Neural cell (in vitro differentiated cells): Measurements from ENCODE around the gene KCNJ6.

Experiments used
- EP300 ChIP-seq: fragments of 450-650 bp; conservative IDR thresholded peaks from 2 replicates; pipeline ENCODE4 v1.6.1; 2014; ENCODE audit warnings: antibody characterized with exemption, mild to moderate bottlenecking, moderate library complexity; ENCODE audit not compliant: poor library complexity, severe bottlenecking
- EZH2 ChIP-seq: fragments of 200-600, 300-800 bp; shearing (Covaris generic), sonication (generic); IDR thresholded peaks from 2 replicates; pipeline ENCODE4 v1.6.1; 2014; ENCODE audit warnings: antibody characterized with exemption, low read length, borderline replicate concordance, mild to moderate bottlenecking; ENCODE audit not compliant: insufficient read depth, poor library complexity, severe bottlenecking
- MXI1 ChIP-seq: fragments of 450-650 bp; conservative IDR thresholded peaks from 2 replicates; pipeline ENCODE4 v1.6.1; 2014; ENCODE audit warnings: antibody characterized with exemption, mild to moderate bottlenecking; ENCODE audit not compliant: poor library complexity, severe bottlenecking
- POLR2AphosphoS5 ChIP-seq: IDR thresholded peaks from 2 replicates; pipeline ENCODE4 v1.6.1; 2012
- RAD21 ChIP-seq: fragments of 450-650 bp; conservative IDR thresholded peaks from 2 replicates; pipeline ENCODE4 v1.6.1; 2014; ENCODE audit warnings: antibody characterized with exemption, mild to moderate bottlenecking, moderate library complexity
- SMC3 ChIP-seq: fragments of 450-650 bp; conservative IDR thresholded peaks from 2 replicates; pipeline ENCODE4 v1.6.1; 2014; ENCODE audit warnings: antibody characterized with exemption, mild to moderate bottlenecking, moderate library complexity; ENCODE audit not compliant: poor library complexity
- TAF1 ChIP-seq: IDR thresholded peaks from 2 replicates; pipeline ENCODE4 v1.6.1; 2012; ENCODE audit warnings: low read depth
- TF ChIP-seq, protein P1 (sequence below): fragments of 450-650 bp; IDR thresholded peaks from 2 replicates; pipeline ENCODE4 v1.5.1; 2014; ENCODE audit warnings: antibody characterized with exemption, mild to moderate bottlenecking, moderate library complexity; ENCODE audit not compliant: poor library complexity, severe bottlenecking
- TF ChIP-seq, protein P2 (sequence below): IDR thresholded peaks from 2 replicates; pipeline ENCODE4 v1.6.1; 2012; ENCODE audit warnings: borderline replicate concordance

DNA sequence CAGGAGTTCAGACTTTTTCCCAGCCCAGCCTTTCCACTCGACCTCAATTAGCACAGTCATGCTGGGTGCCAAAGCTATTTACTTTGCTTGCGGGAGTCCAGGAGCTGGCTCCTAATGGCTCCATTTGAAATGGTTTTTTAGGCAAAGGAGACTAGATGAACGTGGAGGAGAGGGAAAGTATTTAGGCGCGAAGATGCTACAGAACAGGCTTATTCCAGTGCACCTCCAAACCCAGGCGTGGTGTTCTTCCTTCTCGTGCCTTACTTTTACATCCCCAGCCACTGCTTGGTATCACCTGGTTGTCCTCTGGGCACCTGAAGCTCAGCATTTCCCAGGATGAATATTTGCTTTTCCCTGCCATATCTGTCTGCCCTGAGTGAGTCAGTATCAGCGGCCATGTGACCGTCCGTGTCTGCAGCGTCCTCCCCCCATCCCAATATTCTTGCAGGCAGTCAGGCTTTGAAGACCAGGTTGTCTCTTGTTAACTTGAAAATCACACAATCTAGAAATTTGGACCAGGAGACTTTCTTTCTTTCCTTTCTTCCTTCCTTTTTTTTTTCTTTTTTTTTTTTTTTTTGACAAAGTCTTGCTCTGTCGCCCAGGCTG, 351.2 kb downstream of the KCNJ6 start:
- TF ChIP-seq, protein P1, sequence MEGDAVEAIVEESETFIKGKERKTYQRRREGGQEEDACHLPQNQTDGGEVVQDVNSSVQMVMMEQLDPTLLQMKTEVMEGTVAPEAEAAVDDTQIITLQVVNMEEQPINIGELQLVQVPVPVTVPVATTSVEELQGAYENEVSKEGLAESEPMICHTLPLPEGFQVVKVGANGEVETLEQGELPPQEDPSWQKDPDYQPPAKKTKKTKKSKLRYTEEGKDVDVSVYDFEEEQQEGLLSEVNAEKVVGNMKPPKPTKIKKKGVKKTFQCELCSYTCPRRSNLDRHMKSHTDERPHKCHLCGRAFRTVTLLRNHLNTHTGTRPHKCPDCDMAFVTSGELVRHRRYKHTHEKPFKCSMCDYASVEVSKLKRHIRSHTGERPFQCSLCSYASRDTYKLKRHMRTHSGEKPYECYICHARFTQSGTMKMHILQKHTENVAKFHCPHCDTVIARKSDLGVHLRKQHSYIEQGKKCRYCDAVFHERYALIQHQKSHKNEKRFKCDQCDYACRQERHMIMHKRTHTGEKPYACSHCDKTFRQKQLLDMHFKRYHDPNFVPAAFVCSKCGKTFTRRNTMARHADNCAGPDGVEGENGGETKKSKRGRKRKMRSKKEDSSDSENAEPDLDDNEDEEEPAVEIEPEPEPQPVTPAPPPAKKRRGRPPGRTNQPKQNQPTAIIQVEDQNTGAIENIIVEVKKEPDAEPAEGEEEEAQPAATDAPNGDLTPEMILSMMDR, result no peak
- TF ChIP-seq POLR2AphosphoS5 (no peak), RAD21 (no peak), MXI1 (no peak), EZH2 (no peak), EP300 (no peak), SMC3 (no peak), TAF1 (no peak)
- TF ChIP-seq, protein P2, sequence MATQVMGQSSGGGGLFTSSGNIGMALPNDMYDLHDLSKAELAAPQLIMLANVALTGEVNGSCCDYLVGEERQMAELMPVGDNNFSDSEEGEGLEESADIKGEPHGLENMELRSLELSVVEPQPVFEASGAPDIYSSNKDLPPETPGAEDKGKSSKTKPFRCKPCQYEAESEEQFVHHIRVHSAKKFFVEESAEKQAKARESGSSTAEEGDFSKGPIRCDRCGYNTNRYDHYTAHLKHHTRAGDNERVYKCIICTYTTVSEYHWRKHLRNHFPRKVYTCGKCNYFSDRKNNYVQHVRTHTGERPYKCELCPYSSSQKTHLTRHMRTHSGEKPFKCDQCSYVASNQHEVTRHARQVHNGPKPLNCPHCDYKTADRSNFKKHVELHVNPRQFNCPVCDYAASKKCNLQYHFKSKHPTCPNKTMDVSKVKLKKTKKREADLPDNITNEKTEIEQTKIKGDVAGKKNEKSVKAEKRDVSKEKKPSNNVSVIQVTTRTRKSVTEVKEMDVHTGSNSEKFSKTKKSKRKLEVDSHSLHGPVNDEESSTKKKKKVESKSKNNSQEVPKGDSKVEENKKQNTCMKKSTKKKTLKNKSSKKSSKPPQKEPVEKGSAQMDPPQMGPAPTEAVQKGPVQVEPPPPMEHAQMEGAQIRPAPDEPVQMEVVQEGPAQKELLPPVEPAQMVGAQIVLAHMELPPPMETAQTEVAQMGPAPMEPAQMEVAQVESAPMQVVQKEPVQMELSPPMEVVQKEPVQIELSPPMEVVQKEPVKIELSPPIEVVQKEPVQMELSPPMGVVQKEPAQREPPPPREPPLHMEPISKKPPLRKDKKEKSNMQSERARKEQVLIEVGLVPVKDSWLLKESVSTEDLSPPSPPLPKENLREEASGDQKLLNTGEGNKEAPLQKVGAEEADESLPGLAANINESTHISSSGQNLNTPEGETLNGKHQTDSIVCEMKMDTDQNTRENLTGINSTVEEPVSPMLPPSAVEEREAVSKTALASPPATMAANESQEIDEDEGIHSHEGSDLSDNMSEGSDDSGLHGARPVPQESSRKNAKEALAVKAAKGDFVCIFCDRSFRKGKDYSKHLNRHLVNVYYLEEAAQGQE, result no peak
